GM10847 (cell line): Measurements from ENCODE around the gene ZNF74.

Source experiments
- POLR2A ChIP-seq: IDR thresholded peaks from 2 replicates; pipeline ENCODE4 v1.6.1; 2011; ENCODE audit not compliant: insufficient read length; ENCODE audit errors: extremely low read depth

ZNF74 gene

GRCh38 chr22:20446383-20446970 is 52.5 kb downstream of the ZNF74 start:
- no peak for TF ChIP-seq POLR2A

DNA sequence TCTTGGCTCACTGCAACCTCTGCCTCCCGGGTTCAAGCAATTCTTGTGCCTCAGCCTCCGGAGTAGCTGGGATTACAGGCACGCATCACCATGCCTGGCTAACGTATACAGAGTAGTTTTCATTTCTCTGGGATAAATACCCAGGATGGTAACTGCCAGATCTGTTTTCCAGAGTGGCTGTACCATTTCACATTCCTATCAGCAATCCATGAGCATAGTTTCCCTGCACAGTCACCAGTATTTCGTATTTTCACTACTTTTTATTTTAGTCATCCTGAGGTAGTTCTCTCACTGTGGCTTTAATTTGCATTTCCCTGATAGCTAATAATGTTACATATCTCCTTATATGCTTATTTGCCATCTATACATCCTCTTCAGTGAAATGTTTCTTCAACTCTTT is 54.7 kb downstream of the ZNF74 start:
- TF ChIP-seq POLR2A = no peak

DNA sequence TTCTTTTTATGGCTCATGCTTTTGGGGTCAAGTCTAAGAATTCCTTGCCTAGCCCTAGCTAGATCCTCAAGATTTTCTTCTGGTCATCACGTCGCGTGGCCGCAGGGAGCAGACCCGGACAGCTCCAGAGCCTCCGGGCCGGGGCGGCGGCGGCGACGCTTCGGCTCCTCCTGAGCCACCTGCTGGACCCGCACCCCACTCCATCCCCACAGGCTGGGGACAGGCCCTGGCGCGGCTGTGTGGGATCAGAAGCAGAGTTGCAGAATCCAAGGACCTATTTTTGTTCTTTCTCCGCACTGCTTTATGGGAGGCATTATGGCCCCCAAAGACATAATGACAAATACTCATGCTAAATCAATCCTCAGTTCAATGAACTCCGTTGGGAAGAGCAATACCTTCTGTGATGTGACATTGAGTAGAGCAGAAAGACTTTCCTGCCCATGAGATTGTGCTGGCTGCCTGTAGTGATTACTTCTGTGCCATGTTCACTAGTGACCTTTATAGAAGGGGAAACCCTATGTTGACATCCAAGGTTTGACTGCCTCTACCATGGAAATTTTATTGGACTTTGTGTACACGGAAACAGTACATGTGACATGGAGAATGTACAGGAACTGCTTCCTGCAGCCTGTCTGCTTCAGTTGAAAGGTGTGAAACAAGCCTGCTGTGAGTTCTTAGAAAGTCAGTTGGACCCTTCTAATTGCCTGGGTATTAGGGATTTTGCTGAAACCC is 56.0 kb downstream of the ZNF74 start:
- no peak for TF ChIP-seq POLR2A

- TF ChIP-seq POLR2A = no peak
Measured at GRCh38 chr22:20450551-20450906, 56.6 kb downstream of the ZNF74 start.

DNA sequence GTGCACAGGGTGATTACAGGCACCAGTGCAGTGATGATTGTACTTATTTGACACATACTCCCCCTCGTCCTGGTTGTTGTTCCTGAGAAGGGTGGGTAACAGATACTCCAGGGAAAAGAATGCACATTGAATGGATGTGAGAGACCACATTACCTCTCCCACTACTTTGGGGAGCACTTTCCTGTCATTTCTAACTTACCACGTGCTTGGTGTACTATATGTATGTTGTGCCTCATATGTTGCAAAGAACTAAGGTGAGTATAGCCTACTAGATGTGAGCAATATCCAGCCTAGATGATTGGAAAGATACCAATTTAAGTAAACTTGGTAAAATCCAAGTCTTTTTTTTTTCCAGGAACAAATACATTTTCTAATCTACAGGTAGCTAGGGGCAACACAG is 58.0 kb downstream of the ZNF74 start:
- TF ChIP-seq POLR2A = no peak

DNA sequence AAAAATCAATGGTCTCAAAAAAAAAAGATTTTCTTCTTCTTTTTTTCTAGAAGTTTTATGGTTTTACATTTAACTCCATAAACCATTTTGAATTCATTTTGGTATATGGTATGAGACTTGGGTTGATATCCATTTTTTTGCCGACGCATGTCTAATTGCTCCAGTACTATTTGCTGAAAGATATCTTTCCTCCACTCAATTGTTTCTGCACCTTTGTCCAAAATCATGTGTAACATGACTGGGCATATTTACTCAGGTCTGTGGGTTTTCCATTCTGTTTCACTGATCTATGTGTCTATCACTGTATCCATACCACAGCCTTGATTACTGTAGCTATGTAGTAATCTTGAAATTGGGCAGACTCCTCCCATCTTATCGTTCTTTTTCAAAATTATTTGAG is 59.3 kb downstream of the ZNF74 start:
- no peak for TF ChIP-seq POLR2A

DNA sequence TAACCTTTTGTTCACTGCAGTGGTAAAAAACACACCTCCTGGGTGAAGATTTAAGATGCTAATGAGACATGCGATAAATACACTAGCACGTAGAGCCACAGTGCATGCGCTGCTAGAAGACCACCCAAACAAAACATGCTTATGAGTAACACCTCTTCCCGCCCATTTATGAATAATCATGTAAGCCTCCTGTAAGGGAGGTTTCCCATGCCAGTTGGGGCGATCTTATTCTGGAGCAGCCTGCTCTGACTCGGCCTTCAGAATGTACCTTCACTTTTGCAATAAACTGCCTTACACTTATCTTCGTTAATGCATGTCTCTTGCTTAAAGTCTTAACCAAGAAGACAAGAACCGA is 61.7 kb downstream of the ZNF74 start:
- no peak for TF ChIP-seq POLR2A

DNA sequence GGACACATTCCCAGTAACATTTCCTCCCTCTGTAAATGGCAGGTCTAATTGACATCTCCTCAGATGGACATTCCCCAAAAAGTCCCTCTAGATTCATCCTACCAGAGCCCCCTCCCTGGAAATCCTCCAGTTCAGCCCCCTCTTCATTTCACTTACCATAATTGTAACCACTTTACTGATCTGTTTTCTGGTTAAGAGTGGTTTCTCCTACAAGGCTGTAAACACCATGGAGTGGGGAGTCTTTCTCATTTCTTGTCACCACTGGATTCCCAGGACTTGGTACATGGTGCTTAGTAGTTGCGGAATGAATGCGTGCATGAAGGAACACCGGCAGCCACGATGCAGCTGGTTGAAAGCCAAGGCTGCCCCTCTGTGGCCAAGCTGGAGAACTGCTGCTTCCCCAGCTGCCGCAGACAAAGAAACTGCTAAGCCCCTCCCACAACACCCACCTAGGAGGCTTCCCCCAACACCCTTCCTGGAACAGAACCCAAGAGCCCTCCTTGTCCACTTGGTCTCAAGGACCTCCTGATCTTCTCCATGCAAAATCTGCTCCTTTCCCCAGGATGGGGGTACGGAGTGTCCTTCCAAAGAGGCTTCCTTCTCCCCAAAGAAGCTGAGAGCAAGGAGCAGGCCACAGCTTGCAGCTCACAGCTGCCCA is 62.2 kb downstream of the ZNF74 start:
- no peak for TF ChIP-seq POLR2A

- TF ChIP-seq POLR2A = no peak
Measured at GRCh38 chr22:20456722-20457076, 62.7 kb downstream of the ZNF74 start.

DNA sequence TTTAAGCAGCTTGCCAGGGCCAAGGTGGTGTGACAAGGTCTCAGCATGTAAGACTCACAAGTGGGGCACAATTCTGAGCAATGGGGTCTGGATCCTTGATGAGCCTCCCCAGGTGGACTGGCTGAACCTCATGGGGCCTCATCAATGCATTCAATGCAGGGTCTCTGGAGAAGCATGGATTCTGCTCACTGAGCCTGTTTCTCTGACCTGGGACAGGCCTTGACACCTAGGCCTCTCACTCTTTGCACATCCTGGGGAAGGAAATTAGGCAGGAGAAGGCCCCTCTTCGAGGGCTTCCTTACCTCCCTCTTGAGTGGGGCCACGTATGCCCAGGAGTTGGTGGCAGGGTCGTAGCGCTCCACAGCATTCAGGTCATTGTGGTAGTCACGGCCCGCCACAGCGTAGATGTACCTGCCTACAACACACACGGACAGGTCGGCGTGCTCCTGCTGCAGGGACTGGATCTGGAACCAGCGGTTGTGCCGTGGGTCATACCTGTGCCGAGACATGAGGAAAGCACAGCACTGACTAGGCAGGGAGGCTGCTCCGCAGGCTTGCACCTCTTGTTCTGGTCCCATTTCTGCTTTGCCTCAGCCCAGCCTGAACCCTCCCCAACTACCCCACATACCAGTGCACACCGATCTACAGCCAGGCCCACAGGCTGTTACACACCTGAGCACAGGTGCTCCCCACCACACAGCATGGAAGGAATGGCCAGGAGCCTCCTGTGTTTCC is 63.7 kb downstream of the ZNF74 start:
- no peak for TF ChIP-seq POLR2A
